ENCODE results near the gene ARL15.

DNA sequence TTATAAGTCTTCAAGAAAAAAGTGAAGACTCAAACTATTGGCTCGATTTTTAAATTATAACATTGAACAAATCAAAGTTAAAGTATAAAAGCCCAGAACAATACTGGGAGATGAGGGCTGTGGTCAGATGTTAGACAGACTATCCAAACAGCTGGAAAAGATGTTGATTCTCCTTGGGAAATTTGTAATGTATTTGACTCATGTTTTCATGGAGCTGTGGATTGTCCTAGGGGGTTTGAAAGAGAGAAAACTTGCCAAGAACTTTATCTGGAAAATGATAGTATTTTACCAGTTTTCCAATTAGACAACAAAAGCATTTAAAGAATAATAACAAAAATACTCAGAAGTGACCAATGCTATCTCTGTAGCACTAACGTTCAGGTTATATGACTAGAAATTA is 339.2 kb downstream of the ARL15 start:
- TF ChIP-seq, protein P1, sequence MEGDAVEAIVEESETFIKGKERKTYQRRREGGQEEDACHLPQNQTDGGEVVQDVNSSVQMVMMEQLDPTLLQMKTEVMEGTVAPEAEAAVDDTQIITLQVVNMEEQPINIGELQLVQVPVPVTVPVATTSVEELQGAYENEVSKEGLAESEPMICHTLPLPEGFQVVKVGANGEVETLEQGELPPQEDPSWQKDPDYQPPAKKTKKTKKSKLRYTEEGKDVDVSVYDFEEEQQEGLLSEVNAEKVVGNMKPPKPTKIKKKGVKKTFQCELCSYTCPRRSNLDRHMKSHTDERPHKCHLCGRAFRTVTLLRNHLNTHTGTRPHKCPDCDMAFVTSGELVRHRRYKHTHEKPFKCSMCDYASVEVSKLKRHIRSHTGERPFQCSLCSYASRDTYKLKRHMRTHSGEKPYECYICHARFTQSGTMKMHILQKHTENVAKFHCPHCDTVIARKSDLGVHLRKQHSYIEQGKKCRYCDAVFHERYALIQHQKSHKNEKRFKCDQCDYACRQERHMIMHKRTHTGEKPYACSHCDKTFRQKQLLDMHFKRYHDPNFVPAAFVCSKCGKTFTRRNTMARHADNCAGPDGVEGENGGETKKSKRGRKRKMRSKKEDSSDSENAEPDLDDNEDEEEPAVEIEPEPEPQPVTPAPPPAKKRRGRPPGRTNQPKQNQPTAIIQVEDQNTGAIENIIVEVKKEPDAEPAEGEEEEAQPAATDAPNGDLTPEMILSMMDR (IDR thresholded peaks at IDR 0.05): no peak
- TF ChIP-seq POLR2A (IDR thresholded peaks at IDR 0.05) (no peak), EP300 (IDR thresholded peaks at IDR 0.05) (no peak)
